CD4-positive, alpha-beta memory T cell (primary cell): ENCODE data around the gene FAM180A. TPM values are rescaled to one million over a fixed set of nuclear protein-coding genes. Genes with fewer than 3 reads are reported as not detected.

Experiments used
- CTCF ChIA-PET: fragments of 350-600 bp; sonication (Branson Sonifier 250); formaldehyde crosslinking; loops from one replicate; lab custom pipeline; 2021; ENCODE audit warnings: inconsistent platforms; ENCODE audit not compliant: partially characterized antibody; lab: Charles Lee
- POLR2A ChIA-PET: fragments of 350-600 bp; sonication (Branson Sonifier 250); formaldehyde crosslinking; loops from one replicate; lab custom pipeline; 2021; ENCODE audit not compliant: partially characterized antibody; lab: Charles Lee
- DNase-seq, 5 donors: peaks; one replicate each; pipeline versions ENCODE4 v3.0.0 to v3.0.0-alpha.2; 2020 to 2022; ENCODE audit warnings: mixed read lengths in 1 of 5
- H3K27ac ChIP-seq: one replicate; pipeline ENCODE4 v1.7.0; 2013; ENCODE audit warnings: low read depth, low read length
- H3K27me3 ChIP-seq: 2 replicates; pipeline ENCODE4 v1.7.0; 2013; ENCODE audit warnings: mild to moderate bottlenecking, low read length, moderate library complexity; ENCODE audit not compliant: insufficient read depth
- H3K36me3 ChIP-seq: 2 replicates; pipeline ENCODE4 v1.7.0; 2013; ENCODE audit warnings: mild to moderate bottlenecking, low read length, moderate library complexity; ENCODE audit not compliant: insufficient read depth
- H3K4me1 ChIP-seq: 2 replicates; pipeline ENCODE4 v1.7.0; 2013; ENCODE audit warnings: mild to moderate bottlenecking, low read length, moderate library complexity; ENCODE audit not compliant: insufficient read depth
- H3K4me3 ChIP-seq, 2 donors: one replicate each; pipeline ENCODE4 v1.7.0; 2013; ENCODE audit warnings: low read length in 2 of 2, mild to moderate bottlenecking in 1 of 2
- H3K9me3 ChIP-seq, 2 donors: one replicate each; pipeline ENCODE4 v1.7.0; 2013; ENCODE audit warnings: low read length in 2 of 2, control low read depth in 1 of 2; ENCODE audit not compliant: control insufficient read depth in 1 of 2
- H3K27ac Mint-ChIP-seq, 7 donors: one replicate each; pipeline ENCODE4 v1.8.0; 2020 to 2021; ENCODE audit warnings: mixed read lengths in 7 of 7, mild to moderate bottlenecking in 6 of 7, inconsistent platforms in 3 of 7, moderate library complexity in 3 of 7
- H3K27me3 Mint-ChIP-seq, 2 donors: one replicate each; pipeline ENCODE4 v1.8.0; 2020 to 2021; ENCODE audit warnings: mixed read lengths in 2 of 2
- H3K36me3 Mint-ChIP-seq, 2 donors: one replicate each; pipeline ENCODE4 v1.8.0; 2020 to 2021; ENCODE audit warnings: mixed read lengths in 2 of 2, inconsistent platforms in 1 of 2, mild to moderate bottlenecking in 1 of 2
- H3K4me1 Mint-ChIP-seq, 4 donors: one replicate each; pipeline ENCODE4 v1.8.0; 2020 to 2021; ENCODE audit warnings: mixed read lengths in 4 of 4, mild to moderate bottlenecking in 1 of 4
- H3K4me3 Mint-ChIP-seq, 8 donors: one replicate each; pipeline ENCODE4 v1.8.0; 2020 to 2021; ENCODE audit warnings: mixed read lengths in 8 of 8, mild to moderate bottlenecking in 7 of 8, moderate library complexity in 6 of 8, inconsistent platforms in 3 of 8
- H3K9me3 Mint-ChIP-seq, 8 donors: one replicate each; pipeline ENCODE4 v1.8.0; 2020 to 2021; ENCODE audit warnings: mixed read lengths in 8 of 8, mild to moderate bottlenecking in 5 of 8, inconsistent platforms in 3 of 8, moderate library complexity in 1 of 8
- intact Hi-C: fragments of 100-400 bp; cut with micrococcal nuclease; formaldehyde crosslinking; loops from one replicate; pipeline ENCODE4 v1.15.1; 2023
- polyA plus RNA-seq, 2 donors: library from polyadenylated mRNA; unstranded; fragments of 300-500 nt; fragmentation: Illumina TruSeq; gene quantifications; one replicate each; pipeline ENCODE4 v1.2.3, GENCODE V29; 2021
- total RNA-seq, 2 experiments: library from RNA; stranded (reverse); gene quantifications; one replicate each; pipeline ENCODE4 v1.2.3, GENCODE V29; 2021

Gene FAM180A
- total and polyA plus RNA-seq, 4 experiments from 2014 or later: not detected

- no peak overlapping the region for H3K4me3 Mint-ChIP-seq
- no peaks in the 10 kb centered on the region for H3K9me3 ChIP-seq
- H3K36me3 Mint-ChIP-seq: no peaks in the 10 kb centered on the region
- H3K27me3 Mint-ChIP-seq: peaks cover 3 to 13% of the 10 kb centered on the region in 2 donors
- H3K36me3 ChIP-seq: no peaks in the 10 kb centered on the region
- CTCF ChIA-PET: no interaction called here
- intact Hi-C loops: no loop called here
- no peaks in the 10 kb centered on the region for H3K9me3 Mint-ChIP-seq
- H3K27ac Mint-ChIP-seq: peak overlapping the region in 1 of 7 donors; percentile 25
- DNase-seq: no peak
- H3K27me3 ChIP-seq: no peaks in the 10 kb centered on the region
- POLR2A ChIA-PET: no interaction called here
- no peak overlapping the region for H3K27ac ChIP-seq
- no peaks in the 10 kb centered on the region for H3K4me1 Mint-ChIP-seq
- H3K4me1 ChIP-seq: no peaks in the 10 kb centered on the region
- no peak overlapping the region for H3K4me3 ChIP-seq
Observed at GRCh38 chr7:135747366-135747765, 1.2 kb downstream of the FAM180A start.

GRCh38 chr7:135745703-135746312, 2.8 kb downstream of the FAM180A start:
- Mint-ChIP-seq H3K27ac (no peak overlapping the region), H3K36me3 (no peaks in the 10 kb centered on the region), H3K4me1 (no peaks in the 10 kb centered on the region), H3K4me3 (no peak overlapping the region), H3K27me3 (peaks cover 5 to 12% of the 10 kb centered on the region in 2 donors), H3K9me3 (peaks cover 0 to 2% (median 0%) of the 10 kb centered on the region in 8 donors)
- Histone ChIP-seq H3K4me1 (no peaks in the 10 kb centered on the region), H3K36me3 (no peaks in the 10 kb centered on the region), H3K9me3 (no peaks in the 10 kb centered on the region), H3K27ac (no peak overlapping the region), H3K27me3 (no peaks in the 10 kb centered on the region), H3K4me3 (no peak overlapping the region)
- ChIA-PET CTCF (interaction anchor here (0.6 kb wide), 1 partner anchor 9 kb away, joined by 3 read pairs; no protein-coding TSS in a partner anchor), POLR2A (no interaction called here)
- intact Hi-C loops: no loop called here
- DNase-seq: no peak

GRCh38 chr7:135744938-135745702, 3.5 kb downstream of the FAM180A start:
- H3K4me1 Mint-ChIP-seq: no peaks in the 10 kb centered on the region
- H3K9me3 Mint-ChIP-seq: peaks cover 0 to 2% (median 0%) of the 10 kb centered on the region in 8 donors
- no peaks in the 10 kb centered on the region for H3K36me3 Mint-ChIP-seq
- no peak overlapping the region for H3K4me3 ChIP-seq
- no peak overlapping the region for H3K27ac Mint-ChIP-seq
- H3K36me3 ChIP-seq: no peaks in the 10 kb centered on the region
- no peaks in the 10 kb centered on the region for H3K9me3 ChIP-seq
- H3K4me3 Mint-ChIP-seq: no peak overlapping the region
- H3K27me3 ChIP-seq: no peaks in the 10 kb centered on the region
- H3K27me3 Mint-ChIP-seq: peaks cover 5 to 12% of the 10 kb centered on the region in 2 donors
- H3K4me1 ChIP-seq: no peaks in the 10 kb centered on the region
- intact Hi-C loops: no loop called here
- no peak for DNase-seq
- ChIA-PET POLR2A (no interaction called here), CTCF (no interaction called here)
- no peak overlapping the region for H3K27ac ChIP-seq

GRCh38 chr7:135743907-135744731, 4.5 kb downstream of the FAM180A start:
- H3K4me3 Mint-ChIP-seq: no peak overlapping the region
- Histone ChIP-seq H3K27ac (no peak overlapping the region), H3K27me3 (no peaks in the 10 kb centered on the region), H3K36me3 (no peaks in the 10 kb centered on the region), H3K9me3 (no peaks in the 10 kb centered on the region), H3K4me3 (no peak overlapping the region), H3K4me1 (no peaks in the 10 kb centered on the region)
- CTCF ChIA-PET: no interaction called here
- intact Hi-C loops: no loop called here
- peaks cover 5 to 12% of the 10 kb centered on the region in 2 donors for H3K27me3 Mint-ChIP-seq
- no peaks in the 10 kb centered on the region for H3K36me3 Mint-ChIP-seq
- H3K4me1 Mint-ChIP-seq: no peaks in the 10 kb centered on the region
- H3K9me3 Mint-ChIP-seq: peaks cover 0 to 2% (median 0%) of the 10 kb centered on the region in 8 donors
- no peak for DNase-seq
- H3K27ac Mint-ChIP-seq: peak overlapping the region in 1 of 7 donors; percentile 48
- POLR2A ChIA-PET: no interaction called here

- no peaks in the 10 kb centered on the region for H3K36me3 Mint-ChIP-seq
- H3K4me3 ChIP-seq: no peak overlapping the region
- H3K27ac ChIP-seq: no peak overlapping the region
- POLR2A ChIA-PET: no interaction called here
- no peak overlapping the region for H3K27ac Mint-ChIP-seq
- no peak for DNase-seq
- no peak overlapping the region for H3K4me3 Mint-ChIP-seq
- peaks cover 0 to 2% (median 0%) of the 10 kb centered on the region in 8 donors for H3K9me3 Mint-ChIP-seq
- H3K36me3 ChIP-seq: no peaks in the 10 kb centered on the region
- peaks cover 6 to 12% of the 10 kb centered on the region in 2 donors for H3K27me3 Mint-ChIP-seq
- H3K27me3 ChIP-seq: no peaks in the 10 kb centered on the region
- H3K4me1 Mint-ChIP-seq: no peaks in the 10 kb centered on the region
- H3K4me1 ChIP-seq: no peaks in the 10 kb centered on the region
- CTCF ChIA-PET: interaction anchor here (1.3 to 1.5 kb wide), 2 partner anchors 27 to 29 kb away, joined by 3 read pairs; no protein-coding TSS in a partner anchor
- no peaks in the 10 kb centered on the region for H3K9me3 ChIP-seq
- intact Hi-C loops: no loop called here
Observed at GRCh38 chr7:135742371-135742770, 6.2 kb downstream of the FAM180A start.

- peaks cover 0 to 2% (median 0%) of the 10 kb centered on the region in 8 donors for H3K9me3 Mint-ChIP-seq
Observed at GRCh38 chr7:135741905-135742304, 6.7 kb downstream of the FAM180A start.

GRCh38 chr7:135740889-135741288, 7.7 kb downstream of the FAM180A start:
- POLR2A ChIA-PET: no interaction called here
- no peak for DNase-seq
- CTCF ChIA-PET: interaction anchor here (1.5 kb wide), 1 partner anchor 28 kb away, joined by 3 read pairs; no protein-coding TSS in a partner anchor
- no peaks in the 10 kb centered on the region for H3K4me1 ChIP-seq
- no peak overlapping the region for H3K27ac ChIP-seq
- Mint-ChIP-seq H3K4me1 (no peaks in the 10 kb centered on the region), H3K4me3 (peak overlapping the region in 1 of 8 donors; percentile 35), H3K27me3 (peaks cover 6 to 12% of the 10 kb centered on the region in 2 donors), H3K36me3 (no peaks in the 10 kb centered on the region), H3K27ac (no peak overlapping the region), H3K9me3 (peaks cover 0 to 2% (median 0%) of the 10 kb centered on the region in 8 donors)
- no peak overlapping the region for H3K4me3 ChIP-seq
- no peaks in the 10 kb centered on the region for H3K36me3 ChIP-seq
- intact Hi-C loops: no loop called here
- no peaks in the 10 kb centered on the region for H3K27me3 ChIP-seq
- no peaks in the 10 kb centered on the region for H3K9me3 ChIP-seq

More at GRCh38 chr7:135741905-135742304, 6.7 kb downstream of the FAM180A start:
- H3K36me3 ChIP-seq: no peaks in the 10 kb centered on the region
- no peaks in the 10 kb centered on the region for H3K4me1 ChIP-seq
- H3K27ac ChIP-seq: no peak overlapping the region
- H3K4me3 Mint-ChIP-seq: no peak overlapping the region
- peak overlapping the region in 1 of 7 donors; percentile 21 for H3K27ac Mint-ChIP-seq
- intact Hi-C loops: no loop called here
- no peak for DNase-seq
- ChIA-PET POLR2A (no interaction called here), CTCF (interaction anchor here (1.3 to 1.5 kb wide), 2 partner anchors 26 to 29 kb away, joined by 3 read pairs; no protein-coding TSS in a partner anchor)
- H3K9me3 ChIP-seq: no peaks in the 10 kb centered on the region
- H3K27me3 ChIP-seq: no peaks in the 10 kb centered on the region
- no peaks in the 10 kb centered on the region for H3K36me3 Mint-ChIP-seq
- no peaks in the 10 kb centered on the region for H3K4me1 Mint-ChIP-seq
- no peak overlapping the region for H3K4me3 ChIP-seq
- H3K27me3 Mint-ChIP-seq: peaks cover 6 to 12% of the 10 kb centered on the region in 2 donors
